HUES6 (cell line): ENCODE measurements around the gene NOP58.
A peak's percentile ranks its signal among the peaks of the same experiment; 100 is the strongest.

ENCODE experiments used
- H3K27ac ChIP-seq: 2 replicates; pipeline ENCODE4 v1.7.0; 2013; ENCODE audit warnings: low read depth, mild to moderate bottlenecking, low read length, inconsistent platforms
- H3K27me3 ChIP-seq: 2 replicates; pipeline ENCODE4 v1.6.1; 2013; ENCODE audit warnings: low read length; ENCODE audit not compliant: control insufficient read depth, insufficient read depth
- H3K36me3 ChIP-seq: 2 replicates; pipeline ENCODE4 v1.6.1; 2013; ENCODE audit warnings: low read length; ENCODE audit not compliant: control insufficient read depth, insufficient read depth
- H3K4me1 ChIP-seq: 2 replicates; pipeline ENCODE4 v1.6.1; 2013; ENCODE audit warnings: low read length; ENCODE audit not compliant: control insufficient read depth, insufficient read depth
- H3K4me3 ChIP-seq: 2 replicates; pipeline ENCODE4 v1.5.1; 2013; ENCODE audit warnings: low read depth, low read length
- H3K9ac ChIP-seq: one replicate; pipeline ENCODE4 v1.6.1; 2013; ENCODE audit warnings: mild to moderate bottlenecking, low read length
- H3K9me3 ChIP-seq: 2 replicates; pipeline ENCODE4 v1.6.1; 2013; ENCODE audit warnings: low read depth, low read length; ENCODE audit not compliant: control insufficient read depth, insufficient read depth

NOP58 gene

DNA sequence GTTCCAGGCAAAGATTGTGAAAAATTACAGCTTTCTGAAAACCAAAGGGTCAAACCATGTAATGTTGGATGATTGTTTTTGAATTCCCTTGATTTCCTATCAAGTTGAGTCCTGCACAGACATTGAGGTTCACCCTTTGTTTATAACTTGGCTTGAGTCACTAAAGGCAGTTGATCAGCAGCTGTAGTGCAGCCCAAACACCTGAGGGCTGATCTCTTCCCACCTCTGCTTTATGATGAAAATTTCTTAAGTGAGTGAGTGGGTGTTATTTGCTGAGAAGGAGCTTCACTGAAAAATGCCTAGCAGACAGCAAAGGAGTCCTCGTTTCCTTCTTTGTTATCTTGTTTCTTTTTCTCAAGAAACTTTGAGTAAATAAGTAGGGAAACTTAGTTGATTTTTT is 78.6 kb downstream of the NOP58 start:
- no peaks in the 10 kb centered on the region for H3K36me3 ChIP-seq
- peak overlapping the region; percentile 71 for H3K27ac ChIP-seq
- no peak overlapping the region for H3K4me3 ChIP-seq
- H3K9me3 ChIP-seq, result no peaks in the 10 kb centered on the region
- no peaks in the 10 kb centered on the region for H3K27me3 ChIP-seq
- H3K9ac ChIP-seq, result peak overlapping the region; percentile 22
- peaks cover 8% of the 10 kb centered on the region for H3K4me1 ChIP-seq

DNA sequence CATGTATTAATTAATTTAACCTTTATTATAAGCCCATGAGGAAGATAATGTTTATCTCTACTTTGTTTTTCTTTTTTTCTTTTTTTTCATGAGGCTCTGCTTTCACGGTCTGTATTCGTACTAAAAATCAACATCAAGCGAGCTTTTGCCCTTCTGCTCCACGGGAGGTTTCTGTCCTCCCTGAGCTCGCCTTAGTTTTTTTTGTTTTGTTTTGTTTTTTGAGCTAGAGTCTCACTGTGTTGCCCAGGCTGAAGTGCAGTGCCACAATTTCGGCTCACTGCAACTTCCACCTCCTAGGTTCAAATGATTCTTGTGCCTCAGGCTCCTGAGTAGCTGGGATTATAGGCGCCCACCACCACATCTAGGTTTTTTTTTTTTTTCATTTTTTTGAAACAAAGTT is 80.6 kb downstream of the NOP58 start:
- Histone ChIP-seq H3K4me1 (peaks cover 8% of the 10 kb centered on the region), H3K27me3 (no peaks in the 10 kb centered on the region), H3K9me3 (no peaks in the 10 kb centered on the region), H3K36me3 (no peaks in the 10 kb centered on the region), H3K27ac (no peak overlapping the region), H3K9ac (no peak overlapping the region), H3K4me3 (no peak overlapping the region)
